H9 (cell line): ENCODE results near the gene TEX22. TPM values are rescaled to one million over a fixed set of nuclear protein-coding genes. Genes with fewer than 3 reads are reported as not detected.

Experiments
- DNase-seq: peaks from one replicate; pipeline ENCODE4 v3.0.0-alpha.2; 2017
- H2AFZ ChIP-seq: one replicate; pipeline ENCODE4 v1.6.1; 2013; ENCODE audit warnings: mild to moderate bottlenecking, low read length, control low read depth, moderate library complexity
- H2AK5ac ChIP-seq: 2 replicates; pipeline ENCODE4 v1.6.1; 2013; ENCODE audit warnings: low read length, control low read depth, mixed read lengths; ENCODE audit not compliant: insufficient read length
- H2BK120ac ChIP-seq: one replicate; pipeline ENCODE4 v1.6.1; 2013; ENCODE audit warnings: low read depth, mild to moderate bottlenecking, low read length, control low read depth, inconsistent platforms; ENCODE audit not compliant: poor library complexity, severe bottlenecking
- H2BK12ac ChIP-seq: 2 replicates; pipeline ENCODE4 v1.6.1; 2013; ENCODE audit warnings: low read length, control low read depth, mixed read lengths, low read depth; ENCODE audit not compliant: insufficient read length
- H2BK15ac ChIP-seq: 2 replicates; pipeline ENCODE4 v1.6.1; 2013; ENCODE audit warnings: low read depth, low read length, control low read depth
- H2BK20ac ChIP-seq: one replicate; pipeline ENCODE4 v1.6.1; 2013; ENCODE audit warnings: low read depth, mild to moderate bottlenecking, low read length, control low read depth, inconsistent platforms; ENCODE audit not compliant: poor library complexity, severe bottlenecking
- H2BK5ac ChIP-seq: 2 replicates; pipeline ENCODE4 v1.6.1; 2013; ENCODE audit warnings: low read length, control low read depth, mixed read lengths; ENCODE audit not compliant: insufficient read length
- H3K14ac ChIP-seq: 2 replicates; pipeline ENCODE4 v1.6.1; 2013; ENCODE audit warnings: low read length, control low read depth; ENCODE audit not compliant: insufficient read depth
- H3K18ac ChIP-seq: 2 replicates; pipeline ENCODE4 v1.6.1; 2013; ENCODE audit warnings: low read depth, mild to moderate bottlenecking, mixed read lengths, low read length, control low read depth; ENCODE audit not compliant: insufficient read length
- H3K23ac ChIP-seq: 2 replicates; pipeline ENCODE4 v1.6.1; 2013; ENCODE audit warnings: low read length, control low read depth, mixed read lengths, low read depth; ENCODE audit not compliant: insufficient read length
- H3K23me2 ChIP-seq: 2 replicates; pipeline ENCODE4 v1.6.1; 2013; ENCODE audit warnings: low read depth, mild to moderate bottlenecking, mixed read lengths, low read length, control low read depth; ENCODE audit not compliant: insufficient read length, poor library complexity, severe bottlenecking
- H3K27ac ChIP-seq: 2 replicates; pipeline ENCODE4 v1.5.1; 2013; ENCODE audit warnings: low read length, control low read depth, mixed read lengths, low read depth; ENCODE audit not compliant: insufficient read length
- H3K27me3 ChIP-seq: 2 replicates; pipeline ENCODE4 v1.6.1; 2013; ENCODE audit warnings: low read length, control low read depth, inconsistent platforms; ENCODE audit not compliant: insufficient read depth
- H3K4ac ChIP-seq: 2 replicates; pipeline ENCODE4 v1.6.1; 2013; ENCODE audit warnings: low read depth, mild to moderate bottlenecking, control low read depth, inconsistent platforms, low read length, moderate library complexity
- H3K4me1 ChIP-seq: 2 replicates; pipeline ENCODE4 v1.6.1; 2013; ENCODE audit warnings: low read length, control low read depth, inconsistent platforms; ENCODE audit not compliant: insufficient read depth
- H3K4me2 ChIP-seq: 2 replicates; pipeline ENCODE4 v1.6.1; 2013; ENCODE audit warnings: low read length, control low read depth, mixed read lengths; ENCODE audit not compliant: insufficient read length, insufficient read depth
- H3K56ac ChIP-seq: 2 replicates; pipeline ENCODE4 v1.6.1; 2013; ENCODE audit warnings: low read depth, mild to moderate bottlenecking, mixed read lengths, low read length, control low read depth; ENCODE audit not compliant: insufficient read length
- H3K79me1 ChIP-seq: 2 replicates; pipeline ENCODE4 v1.6.1; 2013; ENCODE audit warnings: low read depth, mild to moderate bottlenecking, moderate library complexity, low read length, control low read depth, inconsistent platforms; ENCODE audit not compliant: insufficient read depth, poor library complexity, severe bottlenecking
- H3K79me2 ChIP-seq: 2 replicates; pipeline ENCODE4 v1.6.1; 2013; ENCODE audit warnings: low read length, control low read depth, inconsistent platforms; ENCODE audit not compliant: insufficient read depth
- H3K9ac ChIP-seq: 2 replicates; pipeline ENCODE4 v1.6.1; 2013; ENCODE audit warnings: low read length, control low read depth, mixed read lengths; ENCODE audit not compliant: insufficient read length; ENCODE audit errors: extremely low read depth
- H3K9me3 ChIP-seq: one replicate; pipeline ENCODE4 v1.6.1; 2013; ENCODE audit warnings: low read depth, low read length, inconsistent platforms; ENCODE audit not compliant: control insufficient read depth
- H3T11ph ChIP-seq: one replicate; pipeline ENCODE4 v1.6.1; 2013; ENCODE audit warnings: mild to moderate bottlenecking, low read length, control low read depth, inconsistent platforms
- H4K20me1 ChIP-seq: one replicate; pipeline ENCODE4 v1.6.1; 2013; ENCODE audit not compliant: control insufficient read depth, insufficient read length, insufficient read depth
- H4K5ac ChIP-seq: 2 replicates; pipeline ENCODE4 v1.6.1; 2013; ENCODE audit warnings: low read depth, mild to moderate bottlenecking, mixed read lengths, low read length, control low read depth; ENCODE audit not compliant: insufficient read length
- H4K8ac ChIP-seq: replicated peaks from 2 replicates; pipeline ENCODE4 v1.6.1; 2013; ENCODE audit warnings: low read length, control low read depth, mixed read lengths, low read depth; ENCODE audit not compliant: insufficient read length
- H4K91ac ChIP-seq: 2 replicates; pipeline ENCODE4 v1.6.1; 2013; ENCODE audit warnings: low read depth, mild to moderate bottlenecking, moderate library complexity, mixed read lengths, low read length, control low read depth; ENCODE audit not compliant: insufficient read length
- H3K27ac Mint-ChIP-seq, 3 experiments: 2 replicates in 2 of 3; 3 replicates in 1 of 3; pipeline ENCODE4 v1.8.0; 2020 to 2021; ENCODE audit warnings: mixed read lengths in 3 of 3, mild to moderate bottlenecking in 1 of 3, moderate library complexity in 1 of 3
- H3K27me3 Mint-ChIP-seq: 2 replicates; pipeline ENCODE4 v1.8.0; 2021; ENCODE audit warnings: low read depth, mild to moderate bottlenecking, moderate library complexity, mixed read lengths
- H3K36me3 Mint-ChIP-seq, 3 experiments: 2 replicates in 2 of 3; 3 replicates in 1 of 3; pipeline ENCODE4 v1.8.0; 2020 to 2021; ENCODE audit warnings: low read depth in 3 of 3, mixed read lengths in 3 of 3; ENCODE audit not compliant: insufficient read depth in 1 of 3
- H3K4me1 Mint-ChIP-seq, 2 experiments: 2 replicates each; pipeline ENCODE4 v1.8.0; 2020; ENCODE audit warnings: mixed read lengths in 2 of 2
- H3K4me3 Mint-ChIP-seq, 2 experiments: 2 replicates in 1 of 2; 3 replicates in 1 of 2; pipeline ENCODE4 v1.8.0; 2020 to 2021; ENCODE audit warnings: mild to moderate bottlenecking in 2 of 2, mixed read lengths in 2 of 2, moderate library complexity in 1 of 2
- H3K9me3 Mint-ChIP-seq, 2 experiments: 2 replicates in 1 of 2; 3 replicates in 1 of 2; pipeline ENCODE4 v1.8.0; 2020; ENCODE audit warnings: mild to moderate bottlenecking in 2 of 2, mixed read lengths in 2 of 2, moderate library complexity in 1 of 2
- CTCF ChIP-seq: fragments of 200-600 bp; sonication (generic); conservative IDR thresholded peaks from 3 replicates; pipeline ENCODE4 v1.8.0; 2021; ENCODE audit warnings: antibody characterized with exemption, mild to moderate bottlenecking
- WGBS: extraction: QIAGEN DNeasy Blood & Tissue Kit; methylation state at CpG from one replicate; pipeline ENCODE4 v1.1.7; 2013; ENCODE audit warnings: missing lambda C conversion rate, low lambda C conversion rate, mixed read lengths; ENCODE audit not compliant: insufficient read length; ENCODE audit errors: extremely low coverage; 5-methylcytosine and 5-hydroxymethylcytosine counted together
- total RNA-seq: library from RNA; stranded (reverse); gene quantifications from 2 replicates; pipeline ENCODE4 v1.2.1, GENCODE V29; 2021

The TEX22 gene
- total RNA-seq, 1 experiment from 2014 or later: 0.83 TPM

GRCh38 chr14:105425823-105426247 is 27.5 kb downstream of the TEX22 start:
- Histone ChIP-seq H3K79me1 (peaks cover 23% of the 10 kb centered on the region), H3K4ac (no peak overlapping the region), H3K23ac (no peak overlapping the region), H3K9me3 (no peaks in the 10 kb centered on the region), H3K18ac (no peak overlapping the region), H2AK5ac (no peak overlapping the region), H3K27me3 (no peaks in the 10 kb centered on the region), H4K91ac (no peak overlapping the region), H2BK5ac (no peak overlapping the region), H2BK15ac (no peak overlapping the region), H3T11ph (no peak overlapping the region), H3K14ac (no peak overlapping the region), H4K5ac (no peak overlapping the region), H4K20me1 (no peaks in the 10 kb centered on the region), H2BK120ac (no peak overlapping the region), H4K8ac (no peak overlapping the region), H3K23me2 (peaks cover 7% of the 10 kb centered on the region), H2AFZ (no peak overlapping the region), H3K27ac (no peak overlapping the region), H3K9ac (no peak overlapping the region), H2BK20ac (no peak overlapping the region), H3K56ac (no peak overlapping the region), H2BK12ac (no peak overlapping the region), H3K79me2 (peaks cover 58% of the 10 kb centered on the region; the same call in 1 of the 2 replicates), H3K4me1 (no peaks in the 10 kb centered on the region), H3K4me2 (no peak overlapping the region)
- WGBS: no CpG with 5 or more reads among the region's 23 CpGs
- H3K27me3 Mint-ChIP-seq: no peaks in the 10 kb centered on the region
- DNase-seq: no peak
- no peak for TF ChIP-seq CTCF
- H3K4me1 Mint-ChIP-seq: peaks cover 12 to 20% of the 10 kb centered on the region in 2 experiments
- peaks cover 40 to 65% (median 49%) of the 10 kb centered on the region in 3 experiments for H3K36me3 Mint-ChIP-seq
- no peak overlapping the region for H3K27ac Mint-ChIP-seq
- H3K4me3 Mint-ChIP-seq: no peak overlapping the region
- H3K9me3 Mint-ChIP-seq: peaks cover 0 to 3% of the 10 kb centered on the region in 2 experiments; a peak in 1 of 5 replicates
